ENCODE data around the gene MDM2. TPM values are rescaled to one million over a fixed set of nuclear protein-coding genes. Genes with fewer than 3 reads are reported as not detected.

MDM2 gene
- total and polyA plus RNA-seq, 2 of the 13 experiments (the other 11 are each of a cell fraction or from before 2014, with no cell fraction given), result 29.3 to 314 TPM

DNA sequence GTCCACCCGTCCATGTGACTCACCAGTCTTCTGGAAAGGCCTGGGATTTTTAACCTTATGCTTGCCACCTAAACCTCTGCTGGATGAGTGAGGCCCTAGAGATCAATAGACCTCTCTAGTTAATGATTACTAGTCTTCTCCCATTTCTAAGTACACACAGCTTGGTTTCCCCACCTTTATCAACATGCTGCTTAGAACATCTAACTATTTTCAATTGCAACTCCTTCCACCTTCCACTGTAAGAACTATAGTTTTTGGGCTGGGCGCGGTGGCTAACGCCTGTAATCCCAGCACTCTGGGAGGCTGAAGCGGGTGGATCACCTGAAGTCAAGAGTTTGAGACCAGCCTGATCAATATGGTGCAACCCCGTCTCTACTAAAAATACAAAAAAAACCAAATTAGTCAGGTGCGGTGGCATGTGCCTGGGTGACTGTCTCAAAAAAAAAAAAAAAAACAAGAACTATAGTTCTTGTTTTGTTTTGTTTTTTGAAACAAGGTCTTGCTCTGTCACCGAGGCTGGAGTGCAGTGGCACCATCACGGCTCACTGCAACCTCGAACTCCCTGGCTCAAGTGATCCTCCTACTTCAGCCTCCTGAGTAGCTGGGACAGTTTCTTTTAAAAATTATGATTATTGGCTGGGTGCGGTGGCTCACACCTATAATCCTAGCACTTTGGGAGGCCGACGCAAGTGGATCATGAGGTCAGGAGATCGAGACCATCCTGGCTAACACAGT is 18.7 kb upstream of the MDM2 start (continued):
- TF ChIP-seq ZNF879 (CRISPR knock-in tag; IDR thresholded peaks at IDR 0.05) (no peak), SALL2 (CRISPR knock-in tag; IDR thresholded peaks at IDR 0.05) (no peak), ZNF234 (CRISPR knock-in tag; conservative IDR thresholded peaks at IDR 0.05) (no peak), ZKSCAN8 (CRISPR knock-in tag; IDR thresholded peaks at IDR 0.05; ENCODE audit: borderline replicate concordance) (peak; percentile 74; the same call in 1 of the 2 replicates), FOXK1 (CRISPR knock-in tag; IDR thresholded peaks at IDR 0.05; ENCODE audit: borderline replicate concordance, low read depth) (peak; percentile 57; the same call in 1 of the 2 replicates), MED13 (CRISPR knock-in tag; IDR thresholded peaks at IDR 0.05) (peak; percentile 59; the same call in 1 of the 2 replicates), SIN3B (IDR thresholded peaks at IDR 0.05; ENCODE audit: low read length) (no peak), SYNCRIP (IDR thresholded peaks at IDR 0.05; ENCODE audit: insufficient read depth, low read depth, low read length) (no peak), IRX3 (CRISPR knock-in tag; IDR thresholded peaks at IDR 0.05; ENCODE audit: borderline replicate concordance, low read depth) (no peak), ZNF777 (CRISPR knock-in tag; IDR thresholded peaks at IDR 0.05) (no peak), ZNF792 (CRISPR knock-in tag; IDR thresholded peaks at IDR 0.05) (no peak; the same call in 1 of the 2 replicates), SNAI1 (CRISPR knock-in tag; IDR thresholded peaks at IDR 0.05; ENCODE audit: borderline replicate concordance) (no peak), NBN (conservative IDR thresholded peaks at IDR 0.05) (no peak), JUND (CRISPR knock-in tag; IDR thresholded peaks at IDR 0.05) (peak; percentile 63), THYN1 (CRISPR knock-in tag; IDR thresholded peaks at IDR 0.05; ENCODE audit: borderline replicate concordance, low read depth) (no peak), ISL2 (CRISPR knock-in tag; IDR thresholded peaks at IDR 0.05) (peak; percentile 86; the same call in 1 of the 2 replicates), ZNF841 (CRISPR knock-in tag; IDR thresholded peaks at IDR 0.05; ENCODE audit: borderline replicate concordance) (no peak), ZNF558 (CRISPR knock-in tag; IDR thresholded peaks at IDR 0.05; ENCODE audit: borderline replicate concordance) (no peak), GZF1 (CRISPR knock-in tag; IDR thresholded peaks at IDR 0.05) (no peak)
- TF ChIP-seq, protein P1, sequence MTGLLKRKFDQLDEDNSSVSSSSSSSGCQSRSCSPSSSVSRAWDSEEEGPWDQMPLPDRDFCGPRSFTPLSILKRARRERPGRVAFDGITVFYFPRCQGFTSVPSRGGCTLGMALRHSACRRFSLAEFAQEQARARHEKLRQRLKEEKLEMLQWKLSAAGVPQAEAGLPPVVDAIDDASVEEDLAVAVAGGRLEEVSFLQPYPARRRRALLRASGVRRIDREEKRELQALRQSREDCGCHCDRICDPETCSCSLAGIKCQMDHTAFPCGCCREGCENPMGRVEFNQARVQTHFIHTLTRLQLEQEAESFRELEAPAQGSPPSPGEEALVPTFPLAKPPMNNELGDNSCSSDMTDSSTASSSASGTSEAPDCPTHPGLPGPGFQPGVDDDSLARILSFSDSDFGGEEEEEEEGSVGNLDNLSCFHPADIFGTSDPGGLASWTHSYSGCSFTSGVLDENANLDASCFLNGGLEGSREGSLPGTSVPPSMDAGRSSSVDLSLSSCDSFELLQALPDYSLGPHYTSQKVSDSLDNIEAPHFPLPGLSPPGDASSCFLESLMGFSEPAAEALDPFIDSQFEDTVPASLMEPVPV (CRISPR knock-in tag; IDR thresholded peaks at IDR 0.05), result no peak
- TF ChIP-seq, protein P2, sequence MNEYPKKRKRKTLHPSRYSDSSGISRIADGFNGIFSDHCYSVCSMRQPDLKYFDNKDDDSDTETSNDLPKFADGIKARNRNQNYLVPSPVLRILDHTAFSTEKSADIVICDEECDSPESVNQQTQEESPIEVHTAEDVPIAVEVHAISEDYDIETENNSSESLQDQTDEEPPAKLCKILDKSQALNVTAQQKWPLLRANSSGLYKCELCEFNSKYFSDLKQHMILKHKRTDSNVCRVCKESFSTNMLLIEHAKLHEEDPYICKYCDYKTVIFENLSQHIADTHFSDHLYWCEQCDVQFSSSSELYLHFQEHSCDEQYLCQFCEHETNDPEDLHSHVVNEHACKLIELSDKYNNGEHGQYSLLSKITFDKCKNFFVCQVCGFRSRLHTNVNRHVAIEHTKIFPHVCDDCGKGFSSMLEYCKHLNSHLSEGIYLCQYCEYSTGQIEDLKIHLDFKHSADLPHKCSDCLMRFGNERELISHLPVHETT (CRISPR knock-in tag; conservative IDR thresholded peaks at IDR 0.05), result no peak; the same call in 1 of the 2 replicates
- TF ChIP-seq, protein P3, sequence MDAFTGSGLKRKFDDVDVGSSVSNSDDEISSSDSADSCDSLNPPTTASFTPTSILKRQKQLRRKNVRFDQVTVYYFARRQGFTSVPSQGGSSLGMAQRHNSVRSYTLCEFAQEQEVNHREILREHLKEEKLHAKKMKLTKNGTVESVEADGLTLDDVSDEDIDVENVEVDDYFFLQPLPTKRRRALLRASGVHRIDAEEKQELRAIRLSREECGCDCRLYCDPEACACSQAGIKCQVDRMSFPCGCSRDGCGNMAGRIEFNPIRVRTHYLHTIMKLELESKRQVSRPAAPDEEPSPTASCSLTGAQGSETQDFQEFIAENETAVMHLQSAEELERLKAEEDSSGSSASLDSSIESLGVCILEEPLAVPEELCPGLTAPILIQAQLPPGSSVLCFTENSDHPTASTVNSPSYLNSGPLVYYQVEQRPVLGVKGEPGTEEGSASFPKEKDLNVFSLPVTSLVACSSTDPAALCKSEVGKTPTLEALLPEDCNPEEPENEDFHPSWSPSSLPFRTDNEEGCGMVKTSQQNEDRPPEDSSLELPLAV (CRISPR knock-in tag; conservative IDR thresholded peaks at IDR 0.05; ENCODE audit: low read depth), result no peak
- TF ChIP-seq, protein P4, sequence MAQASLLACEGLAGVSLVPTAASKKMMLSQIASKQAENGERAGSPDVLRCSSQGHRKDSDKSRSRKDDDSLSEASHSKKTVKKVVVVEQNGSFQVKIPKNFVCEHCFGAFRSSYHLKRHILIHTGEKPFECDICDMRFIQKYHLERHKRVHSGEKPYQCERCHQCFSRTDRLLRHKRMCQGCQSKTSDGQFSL (CRISPR knock-in tag; IDR thresholded peaks at IDR 0.05), result no peak
- TF ChIP-seq, protein P5, sequence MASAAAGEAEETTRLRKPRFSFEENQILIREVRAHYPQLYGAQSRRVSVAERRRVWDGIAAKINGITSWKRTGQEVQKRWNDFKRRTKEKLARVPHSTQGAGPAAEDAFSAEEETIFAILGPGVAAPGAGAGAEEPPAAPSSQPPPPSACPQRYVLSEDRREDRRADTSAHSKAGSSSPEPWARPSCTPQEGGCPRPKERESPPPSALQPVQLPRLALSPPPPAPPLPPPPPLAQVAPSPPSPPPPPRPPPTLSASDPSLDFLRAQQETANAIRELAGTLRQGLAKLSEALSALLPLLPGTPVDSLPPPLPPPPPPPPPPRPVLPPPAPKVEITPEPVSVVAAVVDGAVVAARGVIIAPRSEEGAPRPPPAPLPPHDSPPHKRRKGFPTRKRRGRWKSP (CRISPR knock-in tag; IDR thresholded peaks at IDR 0.05), result peak; percentile 47; the same call in 1 of the 2 replicates
- TF ChIP-seq, protein P6, sequence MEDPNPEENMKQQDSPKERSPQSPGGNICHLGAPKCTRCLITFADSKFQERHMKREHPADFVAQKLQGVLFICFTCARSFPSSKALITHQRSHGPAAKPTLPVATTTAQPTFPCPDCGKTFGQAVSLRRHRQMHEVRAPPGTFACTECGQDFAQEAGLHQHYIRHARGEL (CRISPR knock-in tag; IDR thresholded peaks at IDR 0.05), result no peak

Measured in HepG2 (cell line).